SH-SY5Y (cell line): ENCODE measurements around the gene CD300LF.

Source experiments
- GATA2 ChIP-seq: IDR thresholded peaks from 2 replicates; pipeline ENCODE4 v1.6.1; 2011; ENCODE audit warnings: mild to moderate bottlenecking, low read depth, low read length
- GATA3 ChIP-seq: IDR thresholded peaks from 2 replicates; pipeline ENCODE4 v1.6.1; 2011; ENCODE audit warnings: low read depth, mild to moderate bottlenecking, low read length, moderate library complexity

- TF ChIP-seq GATA3 (no peak), GATA2 (no peak)
These were observed 18.0 kb upstream of the CD300LF start for GRCh38 chr17:74730491-74731346.
